WTC11 (cell line): ENCODE data around the gene THBS2. TPM values are rescaled to one million over a fixed set of nuclear protein-coding genes. Genes with fewer than 3 reads are reported as not detected.

ENCODE experiments used
- ATAC-seq: fragments of 200-7000 bp; cut with Tn5 transposase; 2 replicates; pipeline ENCODE4 v1.10.0; 2021; ENCODE audit warnings: mild to moderate bottlenecking, moderate library complexity
- CTCF ChIA-PET: fragments of 300-600 bp; sonication (Branson Sonifier 250); formaldehyde crosslinking; loops from one replicate; lab custom pipeline; 2021; ENCODE audit warnings: antibody characterized with exemption; lab: Charles Lee
- POLR2A ChIA-PET: fragments of 350-600 bp; sonication (Branson Sonifier 250); formaldehyde crosslinking; loops from one replicate; lab custom pipeline; 2021; ENCODE audit warnings: antibody characterized with exemption; lab: Charles Lee
- DNase-seq: peaks from one replicate; pipeline ENCODE4 v3.0.0; 2021; ENCODE audit warnings: low spot score
- H3K27ac Mint-ChIP-seq: 2 replicates; pipeline ENCODE4 v1.8.0; 2021; ENCODE audit warnings: mixed read lengths
- H3K27me3 Mint-ChIP-seq: 2 replicates; pipeline ENCODE4 v1.8.0; 2021; ENCODE audit warnings: low read depth, mild to moderate bottlenecking, moderate library complexity, mixed read lengths
- H3K36me3 Mint-ChIP-seq: 2 replicates; pipeline ENCODE4 v1.8.0; 2021; ENCODE audit warnings: mixed read lengths
- H3K4me1 Mint-ChIP-seq: 2 replicates; pipeline ENCODE4 v1.8.0; 2022; ENCODE audit warnings: mixed read lengths
- H3K4me3 Mint-ChIP-seq: 2 replicates; pipeline ENCODE4 v1.8.0; 2021; ENCODE audit warnings: mild to moderate bottlenecking, moderate library complexity, mixed read lengths
- H3K9me3 Mint-ChIP-seq: 2 replicates; pipeline ENCODE4 v1.8.0; 2021; ENCODE audit warnings: mixed read lengths
- AR ChIP-seq: fragments of 250-450 bp; sonication (Bioruptor Pico); IDR thresholded peaks from 2 replicates; pipeline ENCODE4 v1.9.0; 2021; ENCODE audit warnings: mild to moderate bottlenecking
- CREM ChIP-seq: sonication (generic); formaldehyde crosslinking; IDR thresholded peaks from 2 replicates; pipeline ENCODE4 v1.8.1; 2022; ENCODE audit warnings: mild to moderate bottlenecking, missing genetic modification reagents, moderate library complexity
- E2F1 ChIP-seq: sonication (generic); formaldehyde crosslinking; IDR thresholded peaks from 2 replicates; pipeline ENCODE4 v1.8.0; 2022; ENCODE audit warnings: mild to moderate bottlenecking, missing genetic modification reagents
- ELF4 ChIP-seq: sonication (generic); formaldehyde crosslinking; IDR thresholded peaks from 2 replicates; pipeline ENCODE4 v1.8.1; 2022; ENCODE audit warnings: low read depth, mild to moderate bottlenecking, moderate library complexity, missing genetic modification reagents
- ERG ChIP-seq: fragments of 250-450 bp; sonication (Bioruptor Pico); IDR thresholded peaks from 2 replicates; pipeline ENCODE4 v1.8.0; 2021; ENCODE audit warnings: mild to moderate bottlenecking
- FOXJ3 ChIP-seq: sonication (generic); formaldehyde crosslinking; IDR thresholded peaks from 2 replicates; pipeline ENCODE4 v1.9.0; 2021; ENCODE audit warnings: missing genetic modification reagents, mild to moderate bottlenecking, borderline replicate concordance
- FOXK1 ChIP-seq: sonication (generic); formaldehyde crosslinking; IDR thresholded peaks from 2 replicates; pipeline ENCODE4 v1.8.0; 2022; ENCODE audit warnings: mild to moderate bottlenecking, moderate library complexity, missing genetic modification reagents
- GTF2I ChIP-seq: fragments of 250-450 bp; sonication (Bioruptor Pico); conservative IDR thresholded peaks from 2 replicates; pipeline ENCODE4 v1.4.0; 2021; ENCODE audit warnings: mild to moderate bottlenecking
- PRDM15 ChIP-seq: sonication (generic); formaldehyde crosslinking; IDR thresholded peaks from 2 replicates; pipeline ENCODE4 v1.8.0; 2022; ENCODE audit warnings: missing genetic modification reagents
- STAT6 ChIP-seq: sonication (generic); formaldehyde crosslinking; conservative IDR thresholded peaks from 2 replicates; pipeline ENCODE4 v1.8.1; 2023; ENCODE audit warnings: mild to moderate bottlenecking, low read depth, missing genetic modification reagents, moderate library complexity
- ZNF121 ChIP-seq: sonication (generic); formaldehyde crosslinking; IDR thresholded peaks from 2 replicates; pipeline ENCODE4 v1.8.0; 2023; ENCODE audit warnings: missing genetic modification reagents
- ZSCAN18 ChIP-seq: fragments of 250-450 bp; sonication (Bioruptor Pico); IDR thresholded peaks from 2 replicates; pipeline ENCODE4 v2.1.2; 2022; ENCODE audit warnings: mild to moderate bottlenecking, moderate library complexity
- total RNA-seq: library from RNA; stranded (reverse); gene quantifications from 3 replicates; pipeline ENCODE4 v1.2.3, GENCODE V29; 2021

Gene THBS2
- total RNA-seq, 1 experiment from 2014 or later, result 40.3 TPM

GRCh38 chr6:169169941-169170582, 83.6 kb downstream of the THBS2 start:
- no peak for DNase-seq

GRCh38 chr6:169169375-169169774, 84.3 kb downstream of the THBS2 start:
- Mint-ChIP-seq H3K36me3 (no peaks in the 10 kb centered on the region), H3K4me1 (no peaks in the 10 kb centered on the region), H3K9me3 (no peaks in the 10 kb centered on the region), H3K27me3 (no peaks in the 10 kb centered on the region), H3K4me3 (no peak overlapping the region), H3K27ac (no peak overlapping the region)
- no peak for DNase-seq
- POLR2A ChIA-PET, result no interaction called here
- no peak for ATAC-seq
- CTCF ChIA-PET, result no interaction called here
- TF ChIP-seq ERG (CRISPR knock-in tag) (no peak), ZSCAN18 (CRISPR knock-in tag) (no peak), E2F1 (CRISPR knock-in tag) (no peak), FOXK1 (CRISPR knock-in tag) (no peak), PRDM15 (CRISPR knock-in tag) (no peak), ZNF121 (CRISPR knock-in tag) (no peak), STAT6 (no peak), CREM (no peak), AR (CRISPR knock-in tag) (no peak), GTF2I (CRISPR knock-in tag) (no peak), ELF4 (CRISPR knock-in tag) (no peak)

More at GRCh38 chr6:169169941-169170582, 83.6 kb downstream of the THBS2 start:
- ChIA-PET CTCF (no interaction called here), POLR2A (no interaction called here)
- Mint-ChIP-seq H3K27ac (no peak overlapping the region), H3K4me3 (no peak overlapping the region), H3K36me3 (no peaks in the 10 kb centered on the region)
- TF ChIP-seq ERG (CRISPR knock-in tag) (no peak), ZSCAN18 (CRISPR knock-in tag) (no peak), FOXJ3 (CRISPR knock-in tag) (no peak)
- TF ChIP-seq, all 79 proteins: peak for 0
- Mint-ChIP-seq H3K27me3 (no peaks in the 10 kb centered on the region), H3K4me1 (peaks cover under 1% of the 10 kb centered on the region), H3K9me3 (no peaks in the 10 kb centered on the region)
- no peak for ATAC-seq
